H9 (cell line): Measurements from ENCODE around the gene ANO9. TPM values are rescaled to one million over a fixed set of nuclear protein-coding genes. Genes with fewer than 3 reads are reported as not detected.

Experiments used
- DNase-seq: peaks from one replicate; pipeline ENCODE4 v3.0.0-alpha.2; 2017
- H2AFZ ChIP-seq: one replicate; pipeline ENCODE4 v1.6.1; 2013; ENCODE audit warnings: mild to moderate bottlenecking, low read length, control low read depth, moderate library complexity
- H2AK5ac ChIP-seq: 2 replicates; pipeline ENCODE4 v1.6.1; 2013; ENCODE audit warnings: low read length, control low read depth, mixed read lengths; ENCODE audit not compliant: insufficient read length
- H2BK120ac ChIP-seq: one replicate; pipeline ENCODE4 v1.6.1; 2013; ENCODE audit warnings: low read depth, mild to moderate bottlenecking, low read length, control low read depth, inconsistent platforms; ENCODE audit not compliant: poor library complexity, severe bottlenecking
- H2BK12ac ChIP-seq: 2 replicates; pipeline ENCODE4 v1.6.1; 2013; ENCODE audit warnings: low read length, control low read depth, mixed read lengths, low read depth; ENCODE audit not compliant: insufficient read length
- H2BK15ac ChIP-seq: 2 replicates; pipeline ENCODE4 v1.6.1; 2013; ENCODE audit warnings: low read depth, low read length, control low read depth
- H2BK20ac ChIP-seq: one replicate; pipeline ENCODE4 v1.6.1; 2013; ENCODE audit warnings: low read depth, mild to moderate bottlenecking, low read length, control low read depth, inconsistent platforms; ENCODE audit not compliant: poor library complexity, severe bottlenecking
- H2BK5ac ChIP-seq: 2 replicates; pipeline ENCODE4 v1.6.1; 2013; ENCODE audit warnings: low read length, control low read depth, mixed read lengths; ENCODE audit not compliant: insufficient read length
- H3K14ac ChIP-seq: 2 replicates; pipeline ENCODE4 v1.6.1; 2013; ENCODE audit warnings: low read length, control low read depth; ENCODE audit not compliant: insufficient read depth
- H3K18ac ChIP-seq: 2 replicates; pipeline ENCODE4 v1.6.1; 2013; ENCODE audit warnings: low read depth, mild to moderate bottlenecking, mixed read lengths, low read length, control low read depth; ENCODE audit not compliant: insufficient read length
- H3K23ac ChIP-seq: 2 replicates; pipeline ENCODE4 v1.6.1; 2013; ENCODE audit warnings: low read length, control low read depth, mixed read lengths, low read depth; ENCODE audit not compliant: insufficient read length
- H3K23me2 ChIP-seq: 2 replicates; pipeline ENCODE4 v1.6.1; 2013; ENCODE audit warnings: low read depth, mild to moderate bottlenecking, mixed read lengths, low read length, control low read depth; ENCODE audit not compliant: insufficient read length, poor library complexity, severe bottlenecking
- H3K27ac ChIP-seq: 2 replicates; pipeline ENCODE4 v1.5.1; 2013; ENCODE audit warnings: low read length, control low read depth, mixed read lengths, low read depth; ENCODE audit not compliant: insufficient read length
- H3K27me3 ChIP-seq: 2 replicates; pipeline ENCODE4 v1.6.1; 2013; ENCODE audit warnings: low read length, control low read depth, inconsistent platforms; ENCODE audit not compliant: insufficient read depth
- H3K4ac ChIP-seq: 2 replicates; pipeline ENCODE4 v1.6.1; 2013; ENCODE audit warnings: low read depth, mild to moderate bottlenecking, control low read depth, inconsistent platforms, low read length, moderate library complexity
- H3K4me1 ChIP-seq: 2 replicates; pipeline ENCODE4 v1.6.1; 2013; ENCODE audit warnings: low read length, control low read depth, inconsistent platforms; ENCODE audit not compliant: insufficient read depth
- H3K4me2 ChIP-seq: 2 replicates; pipeline ENCODE4 v1.6.1; 2013; ENCODE audit warnings: low read length, control low read depth, mixed read lengths; ENCODE audit not compliant: insufficient read length, insufficient read depth
- H3K56ac ChIP-seq: 2 replicates; pipeline ENCODE4 v1.6.1; 2013; ENCODE audit warnings: low read depth, mild to moderate bottlenecking, mixed read lengths, low read length, control low read depth; ENCODE audit not compliant: insufficient read length
- H3K79me1 ChIP-seq: 2 replicates; pipeline ENCODE4 v1.6.1; 2013; ENCODE audit warnings: low read depth, mild to moderate bottlenecking, moderate library complexity, low read length, control low read depth, inconsistent platforms; ENCODE audit not compliant: insufficient read depth, poor library complexity, severe bottlenecking
- H3K79me2 ChIP-seq: 2 replicates; pipeline ENCODE4 v1.6.1; 2013; ENCODE audit warnings: low read length, control low read depth, inconsistent platforms; ENCODE audit not compliant: insufficient read depth
- H3K9ac ChIP-seq: 2 replicates; pipeline ENCODE4 v1.6.1; 2013; ENCODE audit warnings: low read length, control low read depth, mixed read lengths; ENCODE audit not compliant: insufficient read length; ENCODE audit errors: extremely low read depth
- H3K9me3 ChIP-seq: one replicate; pipeline ENCODE4 v1.6.1; 2013; ENCODE audit warnings: low read depth, low read length, inconsistent platforms; ENCODE audit not compliant: control insufficient read depth
- H3T11ph ChIP-seq: one replicate; pipeline ENCODE4 v1.6.1; 2013; ENCODE audit warnings: mild to moderate bottlenecking, low read length, control low read depth, inconsistent platforms
- H4K20me1 ChIP-seq: one replicate; pipeline ENCODE4 v1.6.1; 2013; ENCODE audit not compliant: control insufficient read depth, insufficient read length, insufficient read depth
- H4K5ac ChIP-seq: 2 replicates; pipeline ENCODE4 v1.6.1; 2013; ENCODE audit warnings: low read depth, mild to moderate bottlenecking, mixed read lengths, low read length, control low read depth; ENCODE audit not compliant: insufficient read length
- H4K8ac ChIP-seq: replicated peaks from 2 replicates; pipeline ENCODE4 v1.6.1; 2013; ENCODE audit warnings: low read length, control low read depth, mixed read lengths, low read depth; ENCODE audit not compliant: insufficient read length
- H4K91ac ChIP-seq: 2 replicates; pipeline ENCODE4 v1.6.1; 2013; ENCODE audit warnings: low read depth, mild to moderate bottlenecking, moderate library complexity, mixed read lengths, low read length, control low read depth; ENCODE audit not compliant: insufficient read length
- H3K27ac Mint-ChIP-seq, 3 experiments: 2 replicates in 2 of 3; 3 replicates in 1 of 3; pipeline ENCODE4 v1.8.0; 2020 to 2021; ENCODE audit warnings: mixed read lengths in 3 of 3, mild to moderate bottlenecking in 1 of 3, moderate library complexity in 1 of 3
- H3K27me3 Mint-ChIP-seq: 2 replicates; pipeline ENCODE4 v1.8.0; 2021; ENCODE audit warnings: low read depth, mild to moderate bottlenecking, moderate library complexity, mixed read lengths
- H3K36me3 Mint-ChIP-seq, 3 experiments: 2 replicates in 2 of 3; 3 replicates in 1 of 3; pipeline ENCODE4 v1.8.0; 2020 to 2021; ENCODE audit warnings: low read depth in 3 of 3, mixed read lengths in 3 of 3; ENCODE audit not compliant: insufficient read depth in 1 of 3
- H3K4me1 Mint-ChIP-seq, 2 experiments: 2 replicates each; pipeline ENCODE4 v1.8.0; 2020; ENCODE audit warnings: mixed read lengths in 2 of 2
- H3K4me3 Mint-ChIP-seq, 2 experiments: 2 replicates in 1 of 2; 3 replicates in 1 of 2; pipeline ENCODE4 v1.8.0; 2020 to 2021; ENCODE audit warnings: mild to moderate bottlenecking in 2 of 2, mixed read lengths in 2 of 2, moderate library complexity in 1 of 2
- H3K9me3 Mint-ChIP-seq, 2 experiments: 2 replicates in 1 of 2; 3 replicates in 1 of 2; pipeline ENCODE4 v1.8.0; 2020; ENCODE audit warnings: mild to moderate bottlenecking in 2 of 2, mixed read lengths in 2 of 2, moderate library complexity in 1 of 2
- CTCF ChIP-seq: fragments of 200-600 bp; sonication (generic); conservative IDR thresholded peaks from 3 replicates; pipeline ENCODE4 v1.8.0; 2021; ENCODE audit warnings: antibody characterized with exemption, mild to moderate bottlenecking
- WGBS: extraction: QIAGEN DNeasy Blood & Tissue Kit; methylation state at CpG from one replicate; pipeline ENCODE4 v1.1.7; 2013; ENCODE audit warnings: missing lambda C conversion rate, low lambda C conversion rate, mixed read lengths; ENCODE audit not compliant: insufficient read length; ENCODE audit errors: extremely low coverage; 5-methylcytosine and 5-hydroxymethylcytosine counted together
- total RNA-seq: library from RNA; stranded (reverse); gene quantifications from 2 replicates; pipeline ENCODE4 v1.2.1, GENCODE V29; 2021

ANO9 gene
- total RNA-seq, 1 experiment from 2014 or later = 13.1 TPM

GRCh38 chr11:471468-472145 is 29.8 kb upstream of the ANO9 start:
- Histone ChIP-seq H3K56ac (no peak overlapping the region), H4K5ac (no peak overlapping the region), H2BK20ac (no peak overlapping the region), H2BK12ac (no peak overlapping the region), H2AK5ac (no peak overlapping the region), H3K18ac (no peak overlapping the region), H3K4me1 (peaks cover 5% of the 10 kb centered on the region; the same call in 1 of the 2 replicates), H3K4me2 (no peak overlapping the region), H2BK5ac (no peak overlapping the region), H3K4ac (no peak overlapping the region), H3T11ph (no peak overlapping the region), H3K79me1 (no peaks in the 10 kb centered on the region), H2AFZ (no peak overlapping the region), H4K8ac (no peak overlapping the region), H3K27me3 (no peaks in the 10 kb centered on the region), H4K91ac (no peak overlapping the region), H3K23ac (no peak overlapping the region), H4K20me1 (no peaks in the 10 kb centered on the region), H2BK120ac (no peak overlapping the region), H2BK15ac (no peak overlapping the region), H3K14ac (no peak overlapping the region), H3K23me2 (no peaks in the 10 kb centered on the region), H3K9ac (no peak overlapping the region), H3K9me3 (no peaks in the 10 kb centered on the region), H3K27ac (no peak overlapping the region), H3K79me2 (no peaks in the 10 kb centered on the region; the same call in 1 of the 2 replicates)
- H3K4me3 Mint-ChIP-seq = no peak overlapping the region
- peaks cover 14 to 29% of the 10 kb centered on the region in 2 experiments for H3K4me1 Mint-ChIP-seq
- TF ChIP-seq CTCF = no peak
- H3K27ac Mint-ChIP-seq = no peak overlapping the region
- H3K9me3 Mint-ChIP-seq = no peaks in the 10 kb centered on the region
- H3K27me3 Mint-ChIP-seq = no peaks in the 10 kb centered on the region
- peaks cover 2 to 7% (median 6%) of the 10 kb centered on the region in 3 experiments; a peak in 6 of 7 replicates for H3K36me3 Mint-ChIP-seq
- no peak for DNase-seq
- no CpG with 5 or more reads among the region's 61 CpGs for WGBS
